ENCODE results near the gene SDK1. TPM values are rescaled to one million over a fixed set of nuclear protein-coding genes. Genes with fewer than 3 reads are reported as not detected.

The SDK1 gene
- total RNA-seq, 1 donor from 2014 or later: 5.4 TPM

GRCh38 chr7:3461923-3462322 lies 160.9 kb downstream of the SDK1 start:
- Mint-ChIP-seq H3K27ac (ENCODE audit: unreplicated experiment) (no peak overlapping the region), H3K9me3 (ENCODE audit: unreplicated experiment) (peaks cover 22% of the 10 kb centered on the region), H3K4me1 (ENCODE audit: unreplicated experiment) (peaks cover 5% of the 10 kb centered on the region), H3K4me3 (ENCODE audit: unreplicated experiment) (no peak overlapping the region), H3K36me3 (ENCODE audit: unreplicated experiment) (peaks cover 4% of the 10 kb centered on the region), H3K27me3 (ENCODE audit: unreplicated experiment) (no peaks in the 10 kb centered on the region)
- no peak for TF ChIP-seq CTCF (IDR thresholded peaks at IDR 0.05)
- no peak for DNase-seq (ENCODE audit: extremely low spot score, unreplicated experiment)

GRCh38 chr7:3463696-3464095 lies 162.6 kb downstream of the SDK1 start:
- no peak overlapping the region for H3K4me3 Mint-ChIP-seq (ENCODE audit: unreplicated experiment)
- TF ChIP-seq CTCF (IDR thresholded peaks at IDR 0.05): no peak
- no peak overlapping the region for H3K27ac Mint-ChIP-seq (ENCODE audit: unreplicated experiment)
- DNase-seq (ENCODE audit: extremely low spot score, unreplicated experiment): no peak
- H3K4me1 Mint-ChIP-seq (ENCODE audit: unreplicated experiment): peaks cover 9% of the 10 kb centered on the region
- H3K36me3 Mint-ChIP-seq (ENCODE audit: unreplicated experiment): peaks cover 2% of the 10 kb centered on the region
- peaks cover 4% of the 10 kb centered on the region for H3K9me3 Mint-ChIP-seq (ENCODE audit: unreplicated experiment)
- H3K27me3 Mint-ChIP-seq (ENCODE audit: unreplicated experiment): no peaks in the 10 kb centered on the region

GRCh38 chr7:3464900-3465622 lies 164.0 kb downstream of the SDK1 start:
- Mint-ChIP-seq H3K9me3 (ENCODE audit: unreplicated experiment) (no peaks in the 10 kb centered on the region), H3K4me3 (ENCODE audit: unreplicated experiment) (no peak overlapping the region), H3K27ac (ENCODE audit: unreplicated experiment) (no peak overlapping the region), H3K4me1 (ENCODE audit: unreplicated experiment) (peaks cover 9% of the 10 kb centered on the region), H3K27me3 (ENCODE audit: unreplicated experiment) (no peaks in the 10 kb centered on the region), H3K36me3 (ENCODE audit: unreplicated experiment) (peaks cover 2% of the 10 kb centered on the region)
- no peak for TF ChIP-seq CTCF (IDR thresholded peaks at IDR 0.05)
- no peak for DNase-seq (ENCODE audit: extremely low spot score, unreplicated experiment)

- DNase-seq (ENCODE audit: extremely low spot score, unreplicated experiment): no peak
- Mint-ChIP-seq H3K27me3 (ENCODE audit: unreplicated experiment) (no peaks in the 10 kb centered on the region), H3K4me1 (ENCODE audit: unreplicated experiment) (peaks cover 9% of the 10 kb centered on the region), H3K4me3 (ENCODE audit: unreplicated experiment) (no peak overlapping the region), H3K27ac (ENCODE audit: unreplicated experiment) (no peak overlapping the region), H3K9me3 (ENCODE audit: unreplicated experiment) (no peaks in the 10 kb centered on the region), H3K36me3 (ENCODE audit: unreplicated experiment) (peaks cover 2% of the 10 kb centered on the region)
- no peak for TF ChIP-seq CTCF (IDR thresholded peaks at IDR 0.05)
Observed at GRCh38 chr7:3466261-3466660, 165.2 kb downstream of the SDK1 start.

- H3K4me1 Mint-ChIP-seq (ENCODE audit: unreplicated experiment): peaks cover 5% of the 10 kb centered on the region
Observed at GRCh38 chr7:3469641-3470040, 168.6 kb downstream of the SDK1 start.

More at GRCh38 chr7:3469641-3470040, 168.6 kb downstream of the SDK1 start:
- H3K36me3 Mint-ChIP-seq (ENCODE audit: unreplicated experiment): no peaks in the 10 kb centered on the region
- H3K27ac Mint-ChIP-seq (ENCODE audit: unreplicated experiment): no peak overlapping the region
- no peaks in the 10 kb centered on the region for H3K9me3 Mint-ChIP-seq (ENCODE audit: unreplicated experiment)
- no peak for TF ChIP-seq CTCF (IDR thresholded peaks at IDR 0.05)
- no peak overlapping the region for H3K4me3 Mint-ChIP-seq (ENCODE audit: unreplicated experiment)
- DNase-seq (ENCODE audit: extremely low spot score, unreplicated experiment): no peak
- no peaks in the 10 kb centered on the region for H3K27me3 Mint-ChIP-seq (ENCODE audit: unreplicated experiment)

Measured in osteocyte (in vitro differentiated cells).